Astrocyte (in vitro differentiated cells and primary cell): Measurements from ENCODE around the gene CELF2.

ENCODE experiments used
- EZH2 ChIP-seq: IDR thresholded peaks from 2 replicates; pipeline ENCODE4 v1.6.1; 2012; ENCODE audit warnings: mild to moderate bottlenecking, low read length, inconsistent platforms; ENCODE audit not compliant: insufficient read depth
- TF ChIP-seq, protein P1 (sequence below): IDR thresholded peaks from 2 replicates; pipeline ENCODE4 v1.5.1; 2011; ENCODE audit warnings: low read depth, mild to moderate bottlenecking, inconsistent platforms, low read length, moderate library complexity; ENCODE audit not compliant: insufficient read depth

DNA sequence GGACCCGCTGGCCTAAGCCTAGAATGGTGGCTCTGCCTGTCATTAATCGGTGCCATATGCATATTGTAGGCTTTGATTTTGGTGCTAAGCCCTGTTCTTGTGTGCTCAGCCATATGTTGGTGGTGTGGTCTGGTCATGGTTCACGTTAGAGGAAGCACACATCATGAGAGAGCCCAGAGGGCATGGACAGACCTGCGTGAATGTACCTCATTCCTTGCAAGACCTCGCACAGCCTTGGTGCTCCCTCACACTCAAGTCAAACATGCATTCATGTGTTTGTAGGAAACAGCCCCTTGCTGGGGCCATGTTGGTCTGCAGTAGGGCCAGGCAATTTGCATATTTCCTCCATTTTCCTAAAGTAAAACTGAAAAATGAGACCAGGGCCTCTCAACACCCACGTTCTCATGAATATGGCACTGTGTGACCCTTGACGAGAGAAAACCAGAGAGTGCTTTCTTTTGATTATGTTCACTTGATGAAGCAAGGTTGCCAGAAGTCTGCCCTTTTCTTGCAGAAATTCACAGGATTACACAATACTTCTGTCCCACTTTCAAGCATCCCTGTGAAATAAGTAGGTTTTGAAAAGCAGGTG lies 268.7 kb downstream of the CELF2 start:
- TF ChIP-seq, protein P1, sequence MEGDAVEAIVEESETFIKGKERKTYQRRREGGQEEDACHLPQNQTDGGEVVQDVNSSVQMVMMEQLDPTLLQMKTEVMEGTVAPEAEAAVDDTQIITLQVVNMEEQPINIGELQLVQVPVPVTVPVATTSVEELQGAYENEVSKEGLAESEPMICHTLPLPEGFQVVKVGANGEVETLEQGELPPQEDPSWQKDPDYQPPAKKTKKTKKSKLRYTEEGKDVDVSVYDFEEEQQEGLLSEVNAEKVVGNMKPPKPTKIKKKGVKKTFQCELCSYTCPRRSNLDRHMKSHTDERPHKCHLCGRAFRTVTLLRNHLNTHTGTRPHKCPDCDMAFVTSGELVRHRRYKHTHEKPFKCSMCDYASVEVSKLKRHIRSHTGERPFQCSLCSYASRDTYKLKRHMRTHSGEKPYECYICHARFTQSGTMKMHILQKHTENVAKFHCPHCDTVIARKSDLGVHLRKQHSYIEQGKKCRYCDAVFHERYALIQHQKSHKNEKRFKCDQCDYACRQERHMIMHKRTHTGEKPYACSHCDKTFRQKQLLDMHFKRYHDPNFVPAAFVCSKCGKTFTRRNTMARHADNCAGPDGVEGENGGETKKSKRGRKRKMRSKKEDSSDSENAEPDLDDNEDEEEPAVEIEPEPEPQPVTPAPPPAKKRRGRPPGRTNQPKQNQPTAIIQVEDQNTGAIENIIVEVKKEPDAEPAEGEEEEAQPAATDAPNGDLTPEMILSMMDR = no peak
- no peak for TF ChIP-seq EZH2
